Measurements from ENCODE around the gene TCAP.

Gene TCAP

DNA sequence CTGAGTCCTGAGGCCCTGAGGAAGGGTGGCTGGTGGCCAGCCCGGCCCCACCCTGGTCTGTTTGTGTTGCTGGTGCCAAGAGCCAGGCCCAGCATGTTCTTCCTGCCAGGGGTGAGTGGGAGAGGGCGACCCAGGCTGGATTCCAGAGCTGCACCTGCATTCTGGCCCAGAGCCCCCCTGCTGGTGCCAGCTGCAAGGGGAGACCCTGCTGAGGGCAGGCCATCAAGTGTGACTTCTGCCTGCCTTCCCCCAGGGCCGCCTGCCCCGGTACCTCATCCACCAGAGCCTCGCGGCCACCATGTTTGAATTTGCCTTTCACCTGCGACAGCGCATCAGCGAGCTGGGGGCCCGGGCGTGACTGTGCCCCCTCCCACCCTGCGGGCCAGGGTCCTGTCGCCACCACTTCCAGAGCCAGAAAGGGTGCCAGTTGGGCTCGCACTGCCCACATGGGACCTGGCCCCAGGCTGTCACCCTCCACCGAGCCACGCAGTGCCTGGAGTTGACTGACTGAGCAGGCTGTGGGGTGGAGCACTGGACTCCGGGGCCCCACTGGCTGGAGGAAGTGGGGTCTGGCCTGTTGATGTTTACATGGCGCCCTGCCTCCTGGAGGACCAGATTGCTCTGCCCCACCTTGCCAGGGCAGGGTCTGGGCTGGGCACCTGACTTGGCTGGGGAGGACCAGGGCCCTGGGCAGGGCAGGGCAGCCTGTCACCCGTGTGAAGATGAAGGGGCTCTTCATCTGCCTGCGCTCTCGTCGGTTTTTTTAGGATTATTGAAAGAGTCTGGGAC, 2.4 kb upstream of the TCAP start:
- H3K4me2 ChIP-seq (ENCODE audit: low read depth, low read length), result no peak overlapping the region
- peaks cover 12% of the 10 kb centered on the region for H3K27me3 ChIP-seq (replicated peaks; ENCODE audit: insufficient read depth, low read length)
- no peak overlapping the region for H3K27ac ChIP-seq (ENCODE audit: low read length)
- no peaks in the 10 kb centered on the region for H3K9me3 ChIP-seq (replicated peaks; ENCODE audit: insufficient read depth, low read length)
- H3K9ac ChIP-seq (ENCODE audit: low read length), result no peak overlapping the region
- no peaks in the 10 kb centered on the region for H3K79me2 ChIP-seq (ENCODE audit: low read length)
- H2AFZ ChIP-seq (ENCODE audit: low read length), result no peak overlapping the region
- DNase-seq, result no peak
- no peak overlapping the region for H3K4me3 ChIP-seq (ENCODE audit: low read length)
- H3K4me1 ChIP-seq (ENCODE audit: low read length), result no peaks in the 10 kb centered on the region
- no peaks in the 10 kb centered on the region for H3F3A ChIP-seq (ENCODE audit: insufficient read depth, low read length)
- no peaks in the 10 kb centered on the region for H4K20me1 ChIP-seq (ENCODE audit: insufficient read depth, low read length)
- H3K9me2 ChIP-seq (replicated peaks; ENCODE audit: insufficient read depth, low read length), result no peaks in the 10 kb centered on the region
- no peak for TF ChIP-seq EZH2phosphoT487 (IDR thresholded peaks at IDR 0.05; ENCODE audit: low read length)
- TF ChIP-seq, protein P1, sequence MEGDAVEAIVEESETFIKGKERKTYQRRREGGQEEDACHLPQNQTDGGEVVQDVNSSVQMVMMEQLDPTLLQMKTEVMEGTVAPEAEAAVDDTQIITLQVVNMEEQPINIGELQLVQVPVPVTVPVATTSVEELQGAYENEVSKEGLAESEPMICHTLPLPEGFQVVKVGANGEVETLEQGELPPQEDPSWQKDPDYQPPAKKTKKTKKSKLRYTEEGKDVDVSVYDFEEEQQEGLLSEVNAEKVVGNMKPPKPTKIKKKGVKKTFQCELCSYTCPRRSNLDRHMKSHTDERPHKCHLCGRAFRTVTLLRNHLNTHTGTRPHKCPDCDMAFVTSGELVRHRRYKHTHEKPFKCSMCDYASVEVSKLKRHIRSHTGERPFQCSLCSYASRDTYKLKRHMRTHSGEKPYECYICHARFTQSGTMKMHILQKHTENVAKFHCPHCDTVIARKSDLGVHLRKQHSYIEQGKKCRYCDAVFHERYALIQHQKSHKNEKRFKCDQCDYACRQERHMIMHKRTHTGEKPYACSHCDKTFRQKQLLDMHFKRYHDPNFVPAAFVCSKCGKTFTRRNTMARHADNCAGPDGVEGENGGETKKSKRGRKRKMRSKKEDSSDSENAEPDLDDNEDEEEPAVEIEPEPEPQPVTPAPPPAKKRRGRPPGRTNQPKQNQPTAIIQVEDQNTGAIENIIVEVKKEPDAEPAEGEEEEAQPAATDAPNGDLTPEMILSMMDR (IDR thresholded peaks at IDR 0.05; ENCODE audit: low read length), result no peak
- no peak for TF ChIP-seq EZH2 (optimal IDR thresholded peaks at IDR 0.05; ENCODE audit: low read depth, low read length)
- H3K36me3 ChIP-seq (replicated peaks; ENCODE audit: insufficient read depth, low read length), result no peaks in the 10 kb centered on the region

DNA sequence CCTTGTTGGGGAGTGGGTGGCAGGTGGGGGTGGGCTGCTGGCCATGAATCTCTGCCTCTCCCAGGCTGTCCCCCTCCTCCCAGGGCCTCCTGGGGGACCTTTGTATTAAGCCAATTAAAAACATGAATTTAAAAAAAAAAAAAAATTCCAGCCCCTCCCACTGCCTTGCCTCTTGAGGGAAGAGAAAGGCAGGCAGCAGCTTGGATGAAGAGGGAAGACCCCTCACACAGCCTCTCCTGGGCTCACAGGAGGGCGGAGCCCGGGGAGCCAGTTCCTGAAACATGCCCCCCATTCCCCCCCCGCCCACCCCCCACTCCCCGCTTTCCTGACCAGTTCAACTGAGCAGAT, 1.8 kb upstream of the TCAP start:
- no peak for TF ChIP-seq EZH2 (optimal IDR thresholded peaks at IDR 0.05; ENCODE audit: low read depth, low read length)
- TF ChIP-seq EZH2phosphoT487 (IDR thresholded peaks at IDR 0.05; ENCODE audit: low read length), result no peak
- TF ChIP-seq, protein P1 (IDR thresholded peaks at IDR 0.05; ENCODE audit: low read length), result no peak
- Histone ChIP-seq H3K4me3 (ENCODE audit: low read length) (no peak overlapping the region), H3K79me2 (ENCODE audit: low read length) (no peaks in the 10 kb centered on the region), H3K9ac (ENCODE audit: low read length) (no peak overlapping the region), H3K9me3 (replicated peaks; ENCODE audit: insufficient read depth, low read length) (no peaks in the 10 kb centered on the region), H3F3A (ENCODE audit: insufficient read depth, low read length) (no peaks in the 10 kb centered on the region), H3K4me2 (ENCODE audit: low read depth, low read length) (no peak overlapping the region), H4K20me1 (ENCODE audit: insufficient read depth, low read length) (no peaks in the 10 kb centered on the region), H2AFZ (ENCODE audit: low read length) (no peak overlapping the region), H3K27me3 (replicated peaks; ENCODE audit: insufficient read depth, low read length) (peaks cover 18% of the 10 kb centered on the region), H3K27ac (ENCODE audit: low read length) (no peak overlapping the region), H3K9me2 (replicated peaks; ENCODE audit: insufficient read depth, low read length) (no peaks in the 10 kb centered on the region), H3K4me1 (ENCODE audit: low read length) (no peaks in the 10 kb centered on the region), H3K36me3 (replicated peaks; ENCODE audit: insufficient read depth, low read length) (no peaks in the 10 kb centered on the region)
- DNase-seq, result no peak

DNA sequence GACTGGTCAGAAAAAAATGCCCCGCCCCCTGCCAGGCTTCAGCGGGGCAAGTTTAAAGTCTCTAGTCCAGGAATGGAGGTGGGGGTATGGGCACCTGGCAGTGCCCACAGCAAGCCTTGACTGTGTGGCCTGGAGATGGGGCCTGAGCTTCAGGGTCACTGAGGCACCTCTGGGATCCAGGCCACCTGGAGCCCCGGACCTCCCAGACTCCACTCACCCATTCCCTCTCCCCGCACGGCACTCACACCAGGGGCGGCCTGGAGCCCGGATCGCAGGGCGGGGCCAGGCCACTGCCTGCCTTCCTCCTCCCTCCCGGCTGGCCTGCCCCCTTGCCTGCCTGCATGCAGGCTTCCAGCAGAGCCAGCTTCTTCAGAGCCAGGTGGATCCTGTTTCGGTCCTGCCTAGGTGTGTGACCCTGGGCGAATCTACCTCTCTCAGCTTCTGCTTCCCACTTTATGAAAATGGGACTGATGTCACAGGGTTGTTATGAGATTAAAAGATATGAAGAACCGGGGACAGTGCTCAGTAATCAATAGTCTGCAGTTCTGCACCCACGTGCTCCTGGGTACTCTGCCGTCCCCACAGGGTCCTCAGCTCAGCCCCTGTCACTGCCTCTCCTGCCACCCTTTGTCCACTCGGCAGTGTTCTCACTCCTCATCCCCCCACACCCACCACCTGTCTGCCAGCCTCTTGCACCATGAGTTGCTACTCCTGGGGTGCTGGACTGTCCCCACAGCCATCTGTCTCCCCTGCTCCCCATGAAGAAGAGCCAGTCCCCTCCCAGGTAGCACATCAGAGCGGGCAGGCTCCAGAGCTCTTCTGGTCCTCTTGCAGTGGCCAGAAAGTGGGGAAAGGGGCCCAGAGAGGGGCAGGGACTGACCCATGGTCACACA, 1.2 kb upstream of the TCAP start:
- H3K36me3 ChIP-seq (replicated peaks; ENCODE audit: insufficient read depth, low read length), result no peaks in the 10 kb centered on the region
- no peak overlapping the region for H3K27ac ChIP-seq (ENCODE audit: low read length)
- H3K4me1 ChIP-seq (ENCODE audit: low read length), result no peaks in the 10 kb centered on the region
- no peaks in the 10 kb centered on the region for H3K9me3 ChIP-seq (replicated peaks; ENCODE audit: insufficient read depth, low read length)
- no peak for TF ChIP-seq EZH2 (optimal IDR thresholded peaks at IDR 0.05; ENCODE audit: low read depth, low read length)
- TF ChIP-seq EZH2phosphoT487 (IDR thresholded peaks at IDR 0.05; ENCODE audit: low read length), result no peak
- no peaks in the 10 kb centered on the region for H4K20me1 ChIP-seq (ENCODE audit: insufficient read depth, low read length)
- no peak overlapping the region for H2AFZ ChIP-seq (ENCODE audit: low read length)
- no peak for DNase-seq
- no peak overlapping the region for H3K4me3 ChIP-seq (ENCODE audit: low read length)
- no peaks in the 10 kb centered on the region for H3F3A ChIP-seq (ENCODE audit: insufficient read depth, low read length)
- H3K79me2 ChIP-seq (ENCODE audit: low read length), result no peaks in the 10 kb centered on the region
- H3K9ac ChIP-seq (ENCODE audit: low read length), result no peak overlapping the region
- H3K4me2 ChIP-seq (ENCODE audit: low read depth, low read length), result no peak overlapping the region
- H3K9me2 ChIP-seq (replicated peaks; ENCODE audit: insufficient read depth, low read length), result no peaks in the 10 kb centered on the region
- peaks cover 18% of the 10 kb centered on the region for H3K27me3 ChIP-seq (replicated peaks; ENCODE audit: insufficient read depth, low read length)
